ENCODE measurements around the gene TRIM58.

The TRIM58 gene

DNA sequence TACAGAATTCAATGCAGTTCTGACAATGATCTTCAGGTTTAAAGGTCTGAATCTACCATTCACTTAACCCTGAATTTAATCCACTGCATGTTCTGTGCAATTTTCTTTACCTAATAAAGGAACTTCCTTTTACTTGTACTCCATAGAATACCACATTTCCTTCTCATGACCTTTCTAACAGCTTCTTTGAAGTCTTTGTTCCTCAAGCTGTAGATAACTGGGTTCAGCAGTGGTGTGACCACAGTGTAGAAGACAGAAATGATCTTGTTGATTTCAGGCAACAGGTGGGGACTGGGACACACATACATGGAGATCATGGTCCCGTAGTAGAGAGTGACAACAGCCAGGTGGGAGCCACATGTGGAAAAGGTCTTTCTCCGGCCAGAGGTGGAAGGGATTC, 16.2 kb upstream of the TRIM58 start:
- TF ChIP-seq, protein P1, sequence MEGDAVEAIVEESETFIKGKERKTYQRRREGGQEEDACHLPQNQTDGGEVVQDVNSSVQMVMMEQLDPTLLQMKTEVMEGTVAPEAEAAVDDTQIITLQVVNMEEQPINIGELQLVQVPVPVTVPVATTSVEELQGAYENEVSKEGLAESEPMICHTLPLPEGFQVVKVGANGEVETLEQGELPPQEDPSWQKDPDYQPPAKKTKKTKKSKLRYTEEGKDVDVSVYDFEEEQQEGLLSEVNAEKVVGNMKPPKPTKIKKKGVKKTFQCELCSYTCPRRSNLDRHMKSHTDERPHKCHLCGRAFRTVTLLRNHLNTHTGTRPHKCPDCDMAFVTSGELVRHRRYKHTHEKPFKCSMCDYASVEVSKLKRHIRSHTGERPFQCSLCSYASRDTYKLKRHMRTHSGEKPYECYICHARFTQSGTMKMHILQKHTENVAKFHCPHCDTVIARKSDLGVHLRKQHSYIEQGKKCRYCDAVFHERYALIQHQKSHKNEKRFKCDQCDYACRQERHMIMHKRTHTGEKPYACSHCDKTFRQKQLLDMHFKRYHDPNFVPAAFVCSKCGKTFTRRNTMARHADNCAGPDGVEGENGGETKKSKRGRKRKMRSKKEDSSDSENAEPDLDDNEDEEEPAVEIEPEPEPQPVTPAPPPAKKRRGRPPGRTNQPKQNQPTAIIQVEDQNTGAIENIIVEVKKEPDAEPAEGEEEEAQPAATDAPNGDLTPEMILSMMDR (conservative IDR thresholded peaks at IDR 0.05) = no peak
- no peak overlapping the region for H3K27ac ChIP-seq

DNA sequence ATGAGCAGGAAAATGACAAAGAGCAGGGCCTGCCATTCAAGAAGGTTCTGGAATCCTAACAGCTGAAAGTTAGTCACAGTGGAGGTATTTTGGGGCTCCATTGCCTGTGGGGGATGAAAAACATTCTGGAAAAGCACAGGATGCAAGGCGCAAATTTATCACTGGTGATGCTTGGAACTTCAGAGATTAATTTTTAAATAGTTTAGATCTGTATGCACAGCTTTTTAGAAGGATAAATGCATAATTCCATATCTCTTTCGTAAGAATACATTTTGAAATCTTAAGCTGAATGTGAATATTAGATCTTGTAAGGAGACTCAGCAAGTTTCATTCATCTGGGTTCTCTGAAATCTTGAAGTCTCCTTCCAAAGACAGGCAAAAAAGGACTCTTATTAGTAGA, 15.2 kb upstream of the TRIM58 start, which contains the start of gene OR11L1:
OR11L1 (minus strand) TSS at position 101 of the 400 bp plus-strand sequence; CDS start at position 101, 0 bp downstream.
- TF ChIP-seq, protein P1 (conservative IDR thresholded peaks at IDR 0.05) = no peak
- H3K27ac ChIP-seq = no peak within 1 kb of the TSS

DNA sequence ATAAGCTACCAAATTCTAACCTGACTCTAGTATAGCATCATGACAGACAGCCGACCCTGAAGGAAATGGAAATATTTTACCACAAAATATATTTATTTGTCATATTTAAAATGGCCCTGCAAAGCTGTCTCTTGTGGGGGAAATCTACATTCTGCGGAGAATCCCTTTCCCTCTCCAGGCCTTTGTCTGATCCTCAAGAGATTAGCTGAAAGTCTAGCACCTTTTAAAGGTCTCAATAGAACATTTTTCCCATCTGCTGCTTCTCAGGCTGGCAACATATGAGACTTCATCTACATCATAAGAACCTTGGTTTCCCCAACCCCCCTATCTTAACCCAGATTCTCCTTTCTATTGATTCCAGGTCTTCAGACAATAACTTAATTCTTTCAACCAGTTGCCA, 13.6 kb upstream of the TRIM58 start:
- no peak overlapping the region for H3K27ac ChIP-seq
- TF ChIP-seq, protein P1 (conservative IDR thresholded peaks at IDR 0.05) = no peak

DNA sequence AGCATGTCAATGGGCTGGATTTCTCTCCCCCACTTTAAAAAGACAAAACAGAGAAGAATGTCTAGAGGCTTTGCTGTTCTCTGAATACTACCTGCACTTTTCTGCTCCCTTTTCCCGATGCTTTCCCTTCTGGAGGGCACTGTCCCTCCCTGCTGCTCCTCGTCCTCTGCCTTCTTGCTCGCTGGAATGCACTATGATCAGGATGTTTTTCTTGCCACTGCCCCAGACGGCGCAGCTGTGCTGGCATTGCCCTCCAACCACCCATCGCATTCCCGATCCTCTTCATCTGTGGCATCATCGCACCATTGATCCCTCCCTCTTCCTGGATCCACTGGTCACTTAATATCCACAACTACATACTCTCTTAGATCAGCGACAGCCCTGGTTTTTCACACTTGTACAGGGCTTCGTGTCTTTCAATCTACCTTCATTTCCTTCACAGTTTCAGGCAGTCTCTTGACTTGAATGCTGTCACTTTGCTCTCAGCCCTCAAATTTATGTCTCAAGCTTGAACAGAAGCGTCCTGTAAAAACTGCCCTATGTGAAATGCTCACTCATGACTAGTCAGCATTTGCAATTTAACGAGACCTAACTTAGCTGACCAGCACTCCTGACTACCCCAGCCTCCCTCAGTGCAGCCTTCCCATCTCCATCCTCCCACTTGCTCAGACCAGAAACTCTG, 11.8 kb upstream of the TRIM58 start:
- TF ChIP-seq, protein P1 (conservative IDR thresholded peaks at IDR 0.05) = no peak
- H3K27ac ChIP-seq = no peak overlapping the region

DNA sequence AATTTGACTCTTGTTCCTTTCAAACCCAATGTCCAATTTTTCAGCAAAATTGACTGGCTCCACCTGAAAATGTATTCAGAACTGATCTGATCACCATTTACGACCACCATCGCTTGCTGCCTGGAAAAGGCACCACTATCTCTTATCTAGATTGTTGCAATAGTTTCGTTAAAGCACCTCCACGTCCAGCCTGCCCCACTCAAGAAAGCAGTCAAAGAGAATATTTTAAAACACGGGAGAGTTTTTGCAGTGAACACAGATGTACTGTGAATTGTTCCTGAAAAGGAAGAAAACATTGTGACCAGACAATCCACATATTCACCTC, 11.3 kb upstream of the TRIM58 start:
- TF ChIP-seq, protein P1 (conservative IDR thresholded peaks at IDR 0.05) = no peak

DNA sequence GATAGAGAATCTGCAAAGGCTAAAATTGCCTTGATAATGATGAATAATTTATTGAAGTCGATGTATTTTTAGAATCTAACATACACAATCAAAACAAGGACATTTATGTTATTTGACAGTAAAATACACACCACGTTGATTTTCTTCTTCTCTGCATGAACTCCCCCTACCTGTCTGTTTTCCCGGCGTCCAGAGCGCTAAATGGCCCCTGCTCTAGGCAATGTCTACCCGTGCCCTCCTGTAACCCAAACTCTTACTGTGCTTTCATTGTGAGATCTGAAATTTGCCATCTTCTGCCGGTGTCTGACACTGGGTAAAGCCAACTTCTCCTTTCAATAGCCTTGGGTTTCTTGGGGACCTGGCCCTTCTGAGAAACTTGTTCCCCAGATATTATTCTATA, 8.6 kb upstream of the TRIM58 start:
- H3K27ac ChIP-seq = no peak overlapping the region
- TF ChIP-seq, protein P1 (conservative IDR thresholded peaks at IDR 0.05) = no peak

More for the DNA sequence above, 11.3 kb upstream of the TRIM58 start:
- H3K27ac ChIP-seq = no peak overlapping the region

DNA sequence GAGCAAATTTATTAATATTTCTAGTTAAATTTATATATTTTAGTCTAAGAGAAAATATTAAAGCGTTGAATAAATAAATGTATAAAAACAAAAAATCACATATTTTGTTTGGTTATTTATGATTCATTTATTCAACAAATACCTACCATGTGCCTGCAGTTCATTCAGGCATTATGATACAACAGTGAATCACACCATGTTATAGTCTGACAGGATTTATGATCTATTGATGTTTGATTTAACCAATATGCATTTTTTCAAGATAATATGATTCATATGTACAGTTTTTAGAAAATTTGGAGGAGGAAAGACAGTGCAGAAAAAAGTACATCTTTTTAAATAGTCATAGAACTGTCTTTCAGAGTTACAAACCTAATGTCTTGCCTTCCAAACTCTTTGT, 7.4 kb upstream of the TRIM58 start:
- no peak overlapping the region for H3K27ac ChIP-seq
- TF ChIP-seq, protein P1 (conservative IDR thresholded peaks at IDR 0.05) = no peak

Data from VCaP (cell line).